ENCODE data around the gene GALNT7.

Gene GALNT7

GRCh38 chr4:173242466-173243250, 74.0 kb downstream of the GALNT7 start:
- TF ChIP-seq POLR2A (IDR thresholded peaks at IDR 0.05; ENCODE audit: extremely low read depth, insufficient read length) (no peak), MYC (IDR thresholded peaks at IDR 0.05; ENCODE audit: low read depth, low read length) (no peak), MAX (IDR thresholded peaks at IDR 0.05; ENCODE audit: low read depth, low read length) (no peak), CTCF (IDR thresholded peaks at IDR 0.05; ENCODE audit: low read depth, low read length) (no peak)
- H3K4me3 ChIP-seq (ENCODE audit: low read depth, low read length), result no peak overlapping the region
- DNase-seq (ENCODE audit: low read depth), result no peak

GRCh38 chr4:173243321-173243720, 74.7 kb downstream of the GALNT7 start:
- no peak for DNase-seq (ENCODE audit: low read depth)
- no peak overlapping the region for H3K4me3 ChIP-seq (ENCODE audit: low read depth, low read length)
- no peak for TF ChIP-seq MYC (IDR thresholded peaks at IDR 0.05; ENCODE audit: low read depth, low read length)
- TF ChIP-seq POLR2A (IDR thresholded peaks at IDR 0.05; ENCODE audit: extremely low read depth, insufficient read length), result no peak

GRCh38 chr4:173243917-173244658, 75.5 kb downstream of the GALNT7 start:
- TF ChIP-seq MAX (IDR thresholded peaks at IDR 0.05; ENCODE audit: low read depth, low read length) (no peak), MYC (IDR thresholded peaks at IDR 0.05; ENCODE audit: low read depth, low read length) (no peak), CTCF (IDR thresholded peaks at IDR 0.05; ENCODE audit: low read depth, low read length) (no peak), POLR2A (IDR thresholded peaks at IDR 0.05; ENCODE audit: extremely low read depth, insufficient read length) (no peak)
- DNase-seq (ENCODE audit: low read depth), result no peak

GRCh38 chr4:173245952-173246351, 77.3 kb downstream of the GALNT7 start:
- H3K4me3 ChIP-seq (ENCODE audit: low read depth, low read length), result no peak overlapping the region
- TF ChIP-seq MYC (IDR thresholded peaks at IDR 0.05; ENCODE audit: low read depth, low read length) (no peak), POLR2A (IDR thresholded peaks at IDR 0.05; ENCODE audit: extremely low read depth, insufficient read length) (no peak), MAX (IDR thresholded peaks at IDR 0.05; ENCODE audit: low read depth, low read length) (no peak), CTCF (IDR thresholded peaks at IDR 0.05; ENCODE audit: low read depth, low read length) (no peak)
- DNase-seq (ENCODE audit: low read depth), result no peak

More at GRCh38 chr4:173243917-173244658, 75.5 kb downstream of the GALNT7 start:
- H3K4me3 ChIP-seq (ENCODE audit: low read depth, low read length), result no peak overlapping the region

GRCh38 chr4:173246719-173247118, 78.1 kb downstream of the GALNT7 start:
- DNase-seq (ENCODE audit: low read depth), result no peak
- no peak overlapping the region for H3K4me3 ChIP-seq (ENCODE audit: low read depth, low read length)
- TF ChIP-seq MYC (IDR thresholded peaks at IDR 0.05; ENCODE audit: low read depth, low read length), result no peak

GRCh38 chr4:173247321-173247720, 78.7 kb downstream of the GALNT7 start:
- no peak for DNase-seq (ENCODE audit: low read depth)
- no peak for TF ChIP-seq POLR2A (IDR thresholded peaks at IDR 0.05; ENCODE audit: extremely low read depth, insufficient read length)
- no peak for TF ChIP-seq MYC (IDR thresholded peaks at IDR 0.05; ENCODE audit: low read depth, low read length)
- TF ChIP-seq CTCF (IDR thresholded peaks at IDR 0.05; ENCODE audit: low read depth, low read length), result no peak
- TF ChIP-seq MAX (IDR thresholded peaks at IDR 0.05; ENCODE audit: low read depth, low read length), result no peak
- no peak overlapping the region for H3K4me3 ChIP-seq (ENCODE audit: low read depth, low read length)
